ENCODE results near the gene A3GALT2.

Gene A3GALT2

DNA sequence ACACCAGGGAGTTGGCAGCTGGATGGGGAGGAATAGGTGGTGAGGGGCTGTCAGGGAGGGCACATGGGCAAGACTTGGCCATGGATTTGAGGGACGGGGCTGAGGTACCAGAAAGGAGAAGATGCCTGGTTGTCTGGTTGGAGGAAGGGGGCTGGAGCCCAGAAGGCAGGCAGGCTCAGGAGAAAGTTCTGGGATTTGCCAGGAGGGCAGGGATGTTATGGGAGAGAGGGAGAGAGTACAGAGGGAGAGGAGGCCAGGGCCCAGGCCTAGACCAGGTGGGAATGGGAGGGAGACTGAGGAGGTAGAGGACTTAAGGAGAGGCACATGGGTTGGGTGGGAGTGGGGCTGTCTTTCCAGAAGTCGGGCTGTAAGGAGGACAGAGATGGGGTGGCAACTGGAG, 4.3 kb downstream of the A3GALT2 start:
- H3K9me3 ChIP-seq (ENCODE audit: control insufficient read depth, insufficient read depth, low read depth, low read length): no peaks in the 10 kb centered on the region
- H3K36me3 ChIP-seq (ENCODE audit: control insufficient read depth in 2 of 2, insufficient read depth in 1 of 2, low read length in 2 of 2): peaks cover 0 to 6% of the 10 kb centered on the region in 2 experiments; a peak in 1 of 3 replicates
- no peak for TF ChIP-seq ZNF394 (tag by site-specific recombination; IDR thresholded peaks at IDR 0.05; ENCODE audit: borderline replicate concordance)
- no peak for TF ChIP-seq ZNF629 (tag by site-specific recombination; IDR thresholded peaks at IDR 0.05)
- no peak for TF ChIP-seq REPIN1 (tag by site-specific recombination; IDR thresholded peaks at IDR 0.05; ENCODE audit: low read depth)
- no peak for TF ChIP-seq ZSCAN30 (tag by site-specific recombination; IDR thresholded peaks at IDR 0.05)
- TF ChIP-seq ZNF341 (tag by site-specific recombination; IDR thresholded peaks at IDR 0.05; ENCODE audit: low read depth): no peak
- TF ChIP-seq ZNF311 (tag by site-specific recombination; IDR thresholded peaks at IDR 0.05; ENCODE audit: borderline replicate concordance): no peak
- TF ChIP-seq PRDM1 (tag by site-specific recombination; IDR thresholded peaks at IDR 0.05): peak; percentile 38; the same call in 1 of the 2 replicates
- no peak for TF ChIP-seq ZNF16 (tag by site-specific recombination; IDR thresholded peaks at IDR 0.05; ENCODE audit: low read depth)
- H3K27ac ChIP-seq (ENCODE audit: extremely low read depth, low read depth, low read length): no peak overlapping the region
- H3K4me3 ChIP-seq (ENCODE audit: low read depth, low read length): no peak overlapping the region
- CTCF ChIA-PET: interaction anchor here (0.7 to 0.9 kb wide), 2 partner anchors 20 to 154 kb away, joined by 3 read pairs; no protein-coding TSS in a partner anchor
- no peaks in the 10 kb centered on the region for H3K4me1 ChIP-seq (ENCODE audit: control insufficient read depth, insufficient read depth, low read length)
- POLR2A ChIA-PET: no interaction called here

DNA sequence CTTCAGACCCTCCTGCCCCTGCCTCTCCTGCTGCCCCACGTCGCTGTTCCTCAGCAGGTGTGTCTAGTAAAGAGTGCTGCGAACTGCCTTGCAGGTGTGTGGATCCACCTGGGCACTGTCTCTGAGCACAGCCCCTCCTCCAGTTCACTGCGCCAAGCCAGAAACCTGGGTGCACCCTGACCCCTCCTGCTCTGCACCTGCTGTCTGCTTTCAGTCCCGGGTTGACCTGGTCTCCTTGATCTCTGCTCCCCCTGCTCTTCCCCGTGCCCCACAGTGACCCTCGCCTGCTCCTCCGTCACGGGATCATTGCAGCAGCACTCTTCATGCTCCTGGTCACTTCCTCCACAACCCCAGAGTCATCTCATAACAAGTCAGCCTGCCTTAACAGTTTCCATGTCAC, 6.5 kb downstream of the A3GALT2 start:
- no peak overlapping the region for H3K27ac ChIP-seq (ENCODE audit: extremely low read depth, low read depth, low read length)
- ChIA-PET CTCF (interaction anchor here (0.6 to 1.9 kb wide), 2 partner anchors 18 to 1445 kb away, joined by 3 to 15 read pairs; partner anchors contain the start of gene GJB4), POLR2A (no interaction called here)
- H3K4me1 ChIP-seq (ENCODE audit: control insufficient read depth, insufficient read depth, low read length): no peaks in the 10 kb centered on the region
- TF ChIP-seq, protein P1, sequence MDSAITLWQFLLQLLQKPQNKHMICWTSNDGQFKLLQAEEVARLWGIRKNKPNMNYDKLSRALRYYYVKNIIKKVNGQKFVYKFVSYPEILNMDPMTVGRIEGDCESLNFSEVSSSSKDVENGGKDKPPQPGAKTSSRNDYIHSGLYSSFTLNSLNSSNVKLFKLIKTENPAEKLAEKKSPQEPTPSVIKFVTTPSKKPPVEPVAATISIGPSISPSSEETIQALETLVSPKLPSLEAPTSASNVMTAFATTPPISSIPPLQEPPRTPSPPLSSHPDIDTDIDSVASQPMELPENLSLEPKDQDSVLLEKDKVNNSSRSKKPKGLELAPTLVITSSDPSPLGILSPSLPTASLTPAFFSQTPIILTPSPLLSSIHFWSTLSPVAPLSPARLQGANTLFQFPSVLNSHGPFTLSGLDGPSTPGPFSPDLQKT (IDR thresholded peaks at IDR 0.05; ENCODE audit: borderline replicate concordance, low read depth, low read length): no peak
- no peak for TF ChIP-seq ZNF211 (tag by site-specific recombination; IDR thresholded peaks at IDR 0.05; ENCODE audit: low read depth)
- TF ChIP-seq ZNF112 (tag by site-specific recombination; IDR thresholded peaks at IDR 0.05): no peak
- TF ChIP-seq KLF16 (tag by site-specific recombination; IDR thresholded peaks at IDR 0.05): no peak
- TF ChIP-seq BCL11B (tag by site-specific recombination; IDR thresholded peaks at IDR 0.05; ENCODE audit: low read depth): no peak
- TF ChIP-seq ZNF555 (tag by site-specific recombination; conservative IDR thresholded peaks at IDR 0.05): no peak
- no peak for TF ChIP-seq PATZ1 (tag by site-specific recombination; IDR thresholded peaks at IDR 0.05)
- H3K9me3 ChIP-seq (ENCODE audit: control insufficient read depth, insufficient read depth, low read depth, low read length): no peaks in the 10 kb centered on the region
- no peaks in the 10 kb centered on the region for H3K36me3 ChIP-seq (ENCODE audit: control insufficient read depth in 2 of 2, insufficient read depth in 1 of 2, low read length in 2 of 2)
- H3K4me3 ChIP-seq (ENCODE audit: low read depth, low read length): no peak overlapping the region

- Histone ChIP-seq H3K4me3 (ENCODE audit: low read depth, low read length) (no peak overlapping the region), H3K36me3 (ENCODE audit: control insufficient read depth in 2 of 2, insufficient read depth in 1 of 2, low read length in 2 of 2) (no peaks in the 10 kb centered on the region), H3K9me3 (ENCODE audit: control insufficient read depth, insufficient read depth, low read depth, low read length) (no peaks in the 10 kb centered on the region), H3K27ac (ENCODE audit: extremely low read depth, low read depth, low read length) (no peak overlapping the region), H3K4me1 (ENCODE audit: control insufficient read depth, insufficient read depth, low read length) (no peaks in the 10 kb centered on the region)
- no peak for TF ChIP-seq ZNF121 (tag by site-specific recombination; IDR thresholded peaks at IDR 0.05)
- TF ChIP-seq ZNF777 (tag by site-specific recombination; IDR thresholded peaks at IDR 0.05; ENCODE audit: borderline replicate concordance): no peak
- TF ChIP-seq ZNF600 (tag by site-specific recombination; IDR thresholded peaks at IDR 0.05): no peak
- TF ChIP-seq ZNF791 (tag by site-specific recombination; IDR thresholded peaks at IDR 0.05): no peak
- TF ChIP-seq, protein P2, sequence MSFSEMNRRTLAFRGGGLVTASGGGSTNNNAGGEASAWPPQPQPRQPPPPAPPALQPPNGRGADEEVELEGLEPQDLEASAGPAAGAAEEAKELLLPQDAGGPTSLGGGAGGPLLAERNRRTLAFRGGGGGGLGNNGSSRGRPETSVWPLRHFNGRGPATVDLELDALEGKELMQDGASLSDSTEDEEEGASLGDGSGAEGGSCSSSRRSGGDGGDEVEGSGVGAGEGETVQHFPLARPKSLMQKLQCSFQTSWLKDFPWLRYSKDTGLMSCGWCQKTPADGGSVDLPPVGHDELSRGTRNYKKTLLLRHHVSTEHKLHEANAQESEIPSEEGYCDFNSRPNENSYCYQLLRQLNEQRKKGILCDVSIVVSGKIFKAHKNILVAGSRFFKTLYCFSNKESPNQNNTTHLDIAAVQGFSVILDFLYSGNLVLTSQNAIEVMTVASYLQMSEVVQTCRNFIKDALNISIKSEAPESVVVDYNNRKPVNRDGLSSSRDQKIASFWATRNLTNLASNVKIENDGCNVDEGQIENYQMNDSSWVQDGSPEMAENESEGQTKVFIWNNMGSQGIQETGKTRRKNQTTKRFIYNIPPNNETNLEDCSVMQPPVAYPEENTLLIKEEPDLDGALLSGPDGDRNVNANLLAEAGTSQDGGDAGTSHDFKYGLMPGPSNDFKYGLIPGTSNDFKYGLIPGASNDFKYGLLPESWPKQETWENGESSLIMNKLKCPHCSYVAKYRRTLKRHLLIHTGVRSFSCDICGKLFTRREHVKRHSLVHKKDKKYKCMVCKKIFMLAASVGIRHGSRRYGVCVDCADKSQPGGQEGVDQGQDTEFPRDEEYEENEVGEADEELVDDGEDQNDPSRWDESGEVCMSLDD (tag by site-specific recombination; IDR thresholded peaks at IDR 0.05): no peak
- no peak for TF ChIP-seq ZNF843 (tag by site-specific recombination; IDR thresholded peaks at IDR 0.05)
- TF ChIP-seq ZBTB1 (tag by site-specific recombination; IDR thresholded peaks at IDR 0.05): no peak
- TF ChIP-seq ZNF423 (tag by site-specific recombination; IDR thresholded peaks at IDR 0.05): no peak
- no peak for TF ChIP-seq ZNF76 (tag by site-specific recombination; IDR thresholded peaks at IDR 0.05; ENCODE audit: borderline replicate concordance, low read depth)
- TF ChIP-seq ZNF292 (tag by site-specific recombination; IDR thresholded peaks at IDR 0.05; ENCODE audit: borderline replicate concordance, low read depth): no peak
- TF ChIP-seq ZNF239 (tag by site-specific recombination; IDR thresholded peaks at IDR 0.05): no peak
- POLR2A ChIA-PET: no interaction called here
- CTCF ChIA-PET: interaction anchor here (0.9 to 1.9 kb wide), 2 partner anchors 16 kb away, joined by 3 to 15 read pairs; no protein-coding TSS in a partner anchor
These were observed 8.5 kb downstream of the A3GALT2 start for GRCh38 chr1:33312413-33312749.
